H1 (cell line): ENCODE results near the gene MSI2.

Source experiments
- BCL11A ChIP-seq, 2 experiments: IDR thresholded peaks; one replicate each; pipeline ENCODE4 v1.6.1; 2011; ENCODE audit warnings: low read depth in 2 of 2, low read length in 2 of 2, mild to moderate bottlenecking in 2 of 2
- BRCA1 ChIP-seq: IDR thresholded peaks from 2 replicates; pipeline ENCODE4 v1.6.1; 2012; ENCODE audit warnings: low read depth, low read length, improper control_type of control experiment
- CEBPB ChIP-seq: IDR thresholded peaks from 2 replicates; pipeline ENCODE4 v1.6.1; 2012; ENCODE audit warnings: low read depth, low read length
- EGR1 ChIP-seq: IDR thresholded peaks from 2 replicates; pipeline ENCODE4 v1.6.1; 2011; ENCODE audit warnings: low read depth, low read length, borderline replicate concordance
- EP300 ChIP-seq, 2 experiments: IDR thresholded peaks; 1 replicate in 1 of 2; 2 replicates in 1 of 2; pipeline ENCODE4 v1.6.1; 2011 to 2012; ENCODE audit warnings: low read depth in 2 of 2, low read length in 2 of 2, mild to moderate bottlenecking in 2 of 2, borderline replicate concordance in 1 of 2, inconsistent platforms in 1 of 2, moderate library complexity in 1 of 2
- EZH2 ChIP-seq: fragments of 200-600 bp; sonication (generic); IDR thresholded peaks from 2 replicates; pipeline ENCODE4 v1.7.1; 2012; ENCODE audit warnings: low read depth, mild to moderate bottlenecking, moderate library complexity, low read length, inconsistent platforms; ENCODE audit not compliant: severe bottlenecking
- KDM1A ChIP-seq: fragments of 200-600, 300-600 bp; sonication (generic); IDR thresholded peaks from 2 replicates; pipeline ENCODE4 v1.7.1; 2016; ENCODE audit warnings: mild to moderate bottlenecking, low read length, borderline replicate concordance
- POLR2A ChIP-seq, 2 experiments: IDR thresholded peaks; 1 replicate in 1 of 2; 2 replicates in 1 of 2; pipeline ENCODE4 v1.6.1; 2011; ENCODE audit warnings: low read depth in 2 of 2, low read length in 2 of 2, mild to moderate bottlenecking in 2 of 2; ENCODE audit errors: control extremely low read depth in 1 of 2
- POLR2AphosphoS5 ChIP-seq: IDR thresholded peaks from 2 replicates; pipeline ENCODE4 v1.6.1; 2011; ENCODE audit warnings: low read depth, low read length
- YY1 ChIP-seq: IDR thresholded peaks from 2 replicates; pipeline ENCODE4 v1.6.1; 2011; ENCODE audit warnings: low read depth, mild to moderate bottlenecking, low read length
- ZNF274 ChIP-seq: IDR thresholded peaks from 2 replicates; pipeline ENCODE4 v1.7.0; 2012; ENCODE audit warnings: low read length, borderline replicate concordance; ENCODE audit errors: extremely low read depth
- TF ChIP-seq, protein P1 (sequence below), 3 experiments: IDR thresholded peaks; 1 replicate in 2 of 3; 2 replicates in 1 of 3; pipeline versions ENCODE4 v1.5.1 to v1.6.1; 2011; ENCODE audit warnings: low read length in 3 of 3, mild to moderate bottlenecking in 3 of 3, inconsistent platforms in 2 of 3, low read depth in 1 of 3, moderate library complexity in 1 of 3; ENCODE audit not compliant: insufficient read depth in 1 of 3; ENCODE audit errors: control extremely low read depth in 1 of 3
- TF ChIP-seq, protein P2 (sequence below): IDR thresholded peaks from 2 replicates; pipeline ENCODE4 v1.6.1; 2011; ENCODE audit warnings: low read depth, mild to moderate bottlenecking, low read length; ENCODE audit not compliant: insufficient read depth

DNA sequence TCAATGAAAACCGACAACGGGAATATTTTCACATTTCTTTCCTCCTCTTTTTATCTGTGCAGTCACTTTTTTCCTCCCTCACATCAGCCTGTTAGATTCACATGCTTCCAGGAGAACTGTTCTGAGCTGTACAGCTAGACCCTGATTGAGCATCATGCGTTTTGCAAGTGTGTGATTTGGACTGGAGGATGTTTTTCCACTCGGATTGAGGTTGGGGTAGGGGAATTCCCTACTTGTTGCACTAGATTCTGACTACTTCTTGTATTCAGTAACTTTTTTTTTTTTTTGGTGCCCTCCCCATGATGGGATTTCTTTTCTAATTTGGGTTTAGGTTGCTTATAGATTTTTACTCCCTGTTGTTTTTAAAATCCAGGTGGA lies 4.8 kb downstream of the MSI2 start:
- TF ChIP-seq BCL11A (IDR thresholded peaks at IDR 0.05; ENCODE audit: low read depth in 2 of 2, low read length in 2 of 2) (no peak), KDM1A (no peak), EZH2 (no peak), POLR2AphosphoS5 (no peak), POLR2A (IDR thresholded peaks at IDR 0.05; ENCODE audit: control extremely low read depth in 1 of 2, low read depth in 2 of 2, low read length in 2 of 2) (no peak), CEBPB (no peak), BRCA1 (no peak), EP300 (IDR thresholded peaks at IDR 0.05; ENCODE audit: borderline replicate concordance in 1 of 2, low read depth in 2 of 2, low read length in 2 of 2) (no peak), EGR1 (no peak), ZNF274 (no peak), YY1 (no peak)
- TF ChIP-seq, protein P1, sequence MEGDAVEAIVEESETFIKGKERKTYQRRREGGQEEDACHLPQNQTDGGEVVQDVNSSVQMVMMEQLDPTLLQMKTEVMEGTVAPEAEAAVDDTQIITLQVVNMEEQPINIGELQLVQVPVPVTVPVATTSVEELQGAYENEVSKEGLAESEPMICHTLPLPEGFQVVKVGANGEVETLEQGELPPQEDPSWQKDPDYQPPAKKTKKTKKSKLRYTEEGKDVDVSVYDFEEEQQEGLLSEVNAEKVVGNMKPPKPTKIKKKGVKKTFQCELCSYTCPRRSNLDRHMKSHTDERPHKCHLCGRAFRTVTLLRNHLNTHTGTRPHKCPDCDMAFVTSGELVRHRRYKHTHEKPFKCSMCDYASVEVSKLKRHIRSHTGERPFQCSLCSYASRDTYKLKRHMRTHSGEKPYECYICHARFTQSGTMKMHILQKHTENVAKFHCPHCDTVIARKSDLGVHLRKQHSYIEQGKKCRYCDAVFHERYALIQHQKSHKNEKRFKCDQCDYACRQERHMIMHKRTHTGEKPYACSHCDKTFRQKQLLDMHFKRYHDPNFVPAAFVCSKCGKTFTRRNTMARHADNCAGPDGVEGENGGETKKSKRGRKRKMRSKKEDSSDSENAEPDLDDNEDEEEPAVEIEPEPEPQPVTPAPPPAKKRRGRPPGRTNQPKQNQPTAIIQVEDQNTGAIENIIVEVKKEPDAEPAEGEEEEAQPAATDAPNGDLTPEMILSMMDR (IDR thresholded peaks at IDR 0.05; ENCODE audit: control extremely low read depth in 1 of 3, insufficient read depth in 1 of 3, low read depth in 1 of 3, low read length in 3 of 3) = no peak
- TF ChIP-seq, protein P2, sequence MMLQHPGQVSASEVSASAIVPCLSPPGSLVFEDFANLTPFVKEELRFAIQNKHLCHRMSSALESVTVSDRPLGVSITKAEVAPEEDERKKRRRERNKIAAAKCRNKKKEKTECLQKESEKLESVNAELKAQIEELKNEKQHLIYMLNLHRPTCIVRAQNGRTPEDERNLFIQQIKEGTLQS = no peak
